HCT116 (cell line): ENCODE data around the gene MAML3. TPM values are rescaled to one million over a fixed set of nuclear protein-coding genes. Genes with fewer than 3 reads are reported as not detected.

ENCODE experiments used
- ATAC-seq: fragments of 200-7000 bp; cut with Tn5 transposase; 2 replicates; pipeline ENCODE4 v1.9.1; 2020; ENCODE audit warnings: mild to moderate bottlenecking, moderate library complexity
- BruUV-seq: library from RNA; stranded (reverse); fragments of 400-500 nt; replicated peaks from 2 replicates; lab custom pipeline; 2021; lab: Mats Ljungman, UMichigan
- CTCF ChIA-PET: fragments of 300-600 bp; sonication (Branson Sonifier 250); formaldehyde crosslinking; loops from one replicate; lab custom pipeline; 2021; ENCODE audit warnings: antibody characterized with exemption; lab: Charles Lee
- POLR2A ChIA-PET: fragments of 300-600, 350-600 bp; sonication (Branson Sonifier 250); formaldehyde crosslinking; loops from one replicate; lab custom pipeline; 2021; ENCODE audit warnings: antibody characterized with exemption; lab: Charles Lee
- RAD21 ChIA-PET, 2 experiments: fragments of 300-600 bp; sonication (Branson Sonifier 250); formaldehyde crosslinking; loops; one replicate each; lab custom pipeline; 2023; ENCODE audit warnings: low total read pairs in 2 of 2; ENCODE audit not compliant: uncharacterized antibody in 2 of 2, unreplicated experiment in 2 of 2, low non-redundant PET in 1 of 2; lab: Charles Lee
- DNase-seq: peaks from one replicate; pipeline ENCODE4 v3.0.0-alpha.2; 2010; ENCODE audit warnings: low read depth, low spot score
- H2AFZ ChIP-seq: fragments of 200-600 bp; shearing (Covaris generic), sonication (generic); 2 replicates; pipeline ENCODE4 v1.6.1; 2017; ENCODE audit warnings: low read depth, mixed run types, mixed read lengths, antibody characterized with exemption, low read length; ENCODE audit not compliant: poor library complexity, severe bottlenecking
- H3K27ac ChIP-seq: 2 replicates; pipeline ENCODE4 v1.5.1; 2012; ENCODE audit warnings: low read depth, low read length
- H3K27me3 ChIP-seq: fragments of 200-600 bp; sonication (generic); 2 replicates; pipeline ENCODE4 v1.6.1; 2016; ENCODE audit warnings: mixed run types, low read length, mixed read lengths; ENCODE audit not compliant: insufficient read depth
- H3K36me3 ChIP-seq, 2 experiments: fragments of 200-500 bp in 1 of 2; fragments of 200-600 bp in 1 of 2; sonication (Bioruptor generic) in 1 of 2; sonication (generic) in 1 of 2; 2 replicates each; pipeline versions ENCODE4 v1.5.1 to v1.6.1; 2014 to 2016; ENCODE audit warnings: low read length in 2 of 2, inconsistent platforms in 1 of 2, mixed read lengths in 1 of 2, mixed run types in 1 of 2; ENCODE audit not compliant: insufficient read depth in 2 of 2, control insufficient read depth in 1 of 2
- H3K4me1 ChIP-seq, 2 experiments: fragments of 200-600 bp in 1 of 2; sonication (generic) in 1 of 2; 2 replicates each; pipeline versions ENCODE4 v1.5.1 to v1.6.1; 2012 to 2017; ENCODE audit warnings: low read length in 2 of 2, inconsistent platforms in 1 of 2, mild to moderate bottlenecking in 1 of 2, mixed read lengths in 1 of 2, mixed run types in 1 of 2, moderate library complexity in 1 of 2; ENCODE audit not compliant: insufficient read depth in 2 of 2, control insufficient read depth in 1 of 2
- H3K4me2 ChIP-seq: fragments of 200-600 bp; sonication (generic); 2 replicates; pipeline ENCODE4 v1.6.1; 2017; ENCODE audit warnings: mixed run types, low read length, mixed read lengths
- H3K4me3 ChIP-seq, 2 experiments: fragments of 200-600 bp in 1 of 2; sonication (generic) in 1 of 2; replicated peaks in 1 of 2; 2 replicates each; pipeline ENCODE4 v1.5.1; 2011 to 2016; ENCODE audit warnings: low read length in 2 of 2, control low read depth in 1 of 2, low read depth in 1 of 2, mild to moderate bottlenecking in 1 of 2, mixed read lengths in 1 of 2, mixed run types in 1 of 2
- H3K79me2 ChIP-seq: fragments of 200-600 bp; sonication (generic); 2 replicates; pipeline ENCODE4 v1.6.1; 2017; ENCODE audit warnings: mild to moderate bottlenecking, mixed run types, low read length, moderate library complexity, mixed read lengths; ENCODE audit not compliant: insufficient read depth
- H3K9ac ChIP-seq: fragments of 200-600 bp; sonication (generic); 2 replicates; pipeline ENCODE4 v1.6.1; 2016; ENCODE audit warnings: low read length, mixed read lengths
- H3K9me2 ChIP-seq: fragments of 200-600 bp; sonication (generic), shearing (Covaris generic); 2 replicates; pipeline ENCODE4 v1.6.1; 2017; ENCODE audit warnings: mixed run types, mild to moderate bottlenecking, moderate library complexity; ENCODE audit not compliant: insufficient read depth
- H3K9me3 ChIP-seq, 2 experiments: fragments of 200-500 bp in 1 of 2; fragments of 200-600 bp in 1 of 2; sonication (Bioruptor generic) in 1 of 2; sonication (generic) in 1 of 2; 2 replicates each; pipeline ENCODE4 v1.6.1; 2014 to 2017; ENCODE audit warnings: low read length in 2 of 2, mixed read lengths in 2 of 2, inconsistent platforms in 1 of 2, low read depth in 1 of 2, mild to moderate bottlenecking in 1 of 2, mixed run types in 1 of 2, moderate library complexity in 1 of 2; ENCODE audit not compliant: control insufficient read depth in 1 of 2, insufficient read depth in 1 of 2
- H4K20me1 ChIP-seq: fragments of 200-600 bp; sonication (generic), shearing (Covaris generic); 2 replicates; pipeline ENCODE4 v1.6.1; 2017; ENCODE audit warnings: mixed run types, mild to moderate bottlenecking, moderate library complexity; ENCODE audit not compliant: insufficient read depth
- ATF3 ChIP-seq: IDR thresholded peaks from 2 replicates; pipeline ENCODE4 v1.6.1; 2012
- CBX3 ChIP-seq: IDR thresholded peaks from 2 replicates; pipeline ENCODE4 v1.6.1; 2012; ENCODE audit warnings: low read depth
- EGR1 ChIP-seq: IDR thresholded peaks from 2 replicates; pipeline ENCODE4 v1.6.1; 2012; ENCODE audit warnings: low read depth
- ELF1 ChIP-seq: IDR thresholded peaks from 2 replicates; pipeline ENCODE4 v1.6.1; 2012; ENCODE audit warnings: low read depth, borderline replicate concordance
- EZH2 ChIP-seq: fragments of 200-600 bp; sonication (generic); IDR thresholded peaks from 2 replicates; pipeline ENCODE4 v1.6.1; 2017; ENCODE audit warnings: antibody characterized with exemption, mixed run types
- POLR2A ChIP-seq: IDR thresholded peaks from 2 replicates; pipeline ENCODE4 v1.7.0; 2011; ENCODE audit warnings: borderline replicate concordance; ENCODE audit not compliant: insufficient read depth, insufficient read length; ENCODE audit errors: extremely low read depth
- POLR2AphosphoS5 ChIP-seq: IDR thresholded peaks from 2 replicates; pipeline ENCODE4 v1.6.1; 2011; ENCODE audit warnings: mild to moderate bottlenecking, low read depth, low read length, moderate library complexity
- RAD21 ChIP-seq: IDR thresholded peaks from 2 replicates; pipeline ENCODE4 v1.6.1; 2012; ENCODE audit warnings: low read depth, mild to moderate bottlenecking
- SIN3A ChIP-seq: IDR thresholded peaks from 2 replicates; pipeline ENCODE4 v1.6.1; 2012; ENCODE audit warnings: low read depth
- SP1 ChIP-seq: IDR thresholded peaks from 2 replicates; pipeline ENCODE4 v1.6.1; 2012; ENCODE audit warnings: low read depth
- TCF7L2 ChIP-seq: IDR thresholded peaks from 2 replicates; pipeline ENCODE4 v1.7.0; 2011; ENCODE audit warnings: borderline replicate concordance, inconsistent platforms; ENCODE audit not compliant: insufficient read depth, insufficient read length; ENCODE audit errors: extremely low read depth
- YY1 ChIP-seq: IDR thresholded peaks from 2 replicates; pipeline ENCODE4 v1.6.1; 2011; ENCODE audit warnings: low read length, low read depth, moderate library complexity, mild to moderate bottlenecking; ENCODE audit not compliant: insufficient replicate concordance; ENCODE audit errors: extremely low read depth
- ZFX ChIP-seq: fragments of 450-650 bp; IDR thresholded peaks from 2 replicates; pipeline ENCODE4 v1.6.1; 2017
- ZNF274 ChIP-seq: fragments of 200-500 bp; sonication (Bioruptor generic); IDR thresholded peaks from 2 replicates; pipeline ENCODE4 v1.6.1; 2014; ENCODE audit warnings: mild to moderate bottlenecking, low read depth, low read length, inconsistent platforms
- intact Hi-C: fragments of 100-400 bp; cut with micrococcal nuclease; formaldehyde crosslinking; loops from 2 replicates; pipeline ENCODE4 v1.10.0; 2022
- total RNA-seq: library from RNA; stranded (reverse); gene quantifications from one replicate; pipeline ENCODE4 v1.2.1, GENCODE V29; 2021; ENCODE audit not compliant: unreplicated experiment
- TF ChIP-seq, protein P1 (sequence below), 3 experiments: fragments of 200-600 bp in 1 of 3; sonication (generic) in 1 of 3; IDR thresholded peaks in 2 of 3; conservative IDR thresholded peaks in 1 of 3; 2 replicates each; pipeline ENCODE4 v1.5.1; 2012 to 2017; ENCODE audit warnings: low read depth in 2 of 3, low read length in 2 of 3, antibody characterized with exemption in 1 of 3, borderline replicate concordance in 1 of 3, control low read depth in 1 of 3, mild to moderate bottlenecking in 1 of 3, mixed read lengths in 1 of 3, mixed run types in 1 of 3, moderate library complexity in 1 of 3; ENCODE audit not compliant: insufficient read depth in 1 of 3

Gene MAML3
- total RNA-seq, 1 experiment from 2014 or later, result 3.1 TPM

DNA sequence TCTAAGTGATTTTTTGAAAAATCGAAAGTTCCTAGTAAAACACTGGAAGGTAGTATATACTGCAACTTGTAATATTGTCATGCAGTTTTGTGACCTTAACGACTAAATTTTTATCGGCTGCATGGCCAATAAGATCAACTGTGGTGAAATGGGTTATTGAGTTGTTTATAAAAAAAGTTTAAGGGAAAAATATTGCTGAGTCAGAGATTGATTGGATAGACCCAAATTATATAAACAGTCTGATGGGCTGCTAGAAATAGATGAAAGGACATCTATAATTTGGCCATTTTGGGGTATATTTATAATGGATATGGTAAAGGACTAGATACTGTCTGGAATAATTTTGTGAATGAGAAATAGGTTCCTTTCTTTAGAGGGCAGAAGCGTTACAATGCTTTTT is 432.2 kb downstream of the MAML3 start:
- H3K4me2 ChIP-seq, result no peak overlapping the region
- DNase-seq (no peak), ATAC-seq (no peak)
- CTCF ChIA-PET, result no interaction called here
- no peaks in the 10 kb centered on the region for H3K9me2 ChIP-seq
- H3K9ac ChIP-seq, result no peak overlapping the region
- H3K36me3 ChIP-seq, result no peaks in the 10 kb centered on the region
- H3K79me2 ChIP-seq, result no peaks in the 10 kb centered on the region
- TF ChIP-seq EZH2, result no peak
- TF ChIP-seq TCF7L2, result no peak
- no peak for TF ChIP-seq CBX3
- TF ChIP-seq POLR2A, result no peak
- TF ChIP-seq ATF3, result no peak
- TF ChIP-seq, protein P1, sequence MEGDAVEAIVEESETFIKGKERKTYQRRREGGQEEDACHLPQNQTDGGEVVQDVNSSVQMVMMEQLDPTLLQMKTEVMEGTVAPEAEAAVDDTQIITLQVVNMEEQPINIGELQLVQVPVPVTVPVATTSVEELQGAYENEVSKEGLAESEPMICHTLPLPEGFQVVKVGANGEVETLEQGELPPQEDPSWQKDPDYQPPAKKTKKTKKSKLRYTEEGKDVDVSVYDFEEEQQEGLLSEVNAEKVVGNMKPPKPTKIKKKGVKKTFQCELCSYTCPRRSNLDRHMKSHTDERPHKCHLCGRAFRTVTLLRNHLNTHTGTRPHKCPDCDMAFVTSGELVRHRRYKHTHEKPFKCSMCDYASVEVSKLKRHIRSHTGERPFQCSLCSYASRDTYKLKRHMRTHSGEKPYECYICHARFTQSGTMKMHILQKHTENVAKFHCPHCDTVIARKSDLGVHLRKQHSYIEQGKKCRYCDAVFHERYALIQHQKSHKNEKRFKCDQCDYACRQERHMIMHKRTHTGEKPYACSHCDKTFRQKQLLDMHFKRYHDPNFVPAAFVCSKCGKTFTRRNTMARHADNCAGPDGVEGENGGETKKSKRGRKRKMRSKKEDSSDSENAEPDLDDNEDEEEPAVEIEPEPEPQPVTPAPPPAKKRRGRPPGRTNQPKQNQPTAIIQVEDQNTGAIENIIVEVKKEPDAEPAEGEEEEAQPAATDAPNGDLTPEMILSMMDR (IDR thresholded peaks at IDR 0.05 in 2 of 3, conservative IDR thresholded peaks at IDR 0.05 in 1 of 3; ENCODE audit: borderline replicate concordance in 1 of 3, insufficient read depth in 1 of 3, low read depth in 2 of 3, low read length in 2 of 3), result no peak
- no peak for TF ChIP-seq POLR2AphosphoS5
- no peak for TF ChIP-seq YY1
- TF ChIP-seq ZNF274, result no peak
- no peak for TF ChIP-seq RAD21
- TF ChIP-seq SP1, result no peak
- no peak for TF ChIP-seq SIN3A
- no peak for TF ChIP-seq ZFX
- no peak for TF ChIP-seq EGR1
- no peak for TF ChIP-seq ELF1
- H4K20me1 ChIP-seq, result no peaks in the 10 kb centered on the region
- intact Hi-C loops, result no loop called here
- no peak overlapping the region for H3K27ac ChIP-seq
- POLR2A ChIA-PET, result no interaction called here
- BruUV-seq, result no TSS peak
- no peak overlapping the region for H2AFZ ChIP-seq
- no peaks in the 10 kb centered on the region for H3K27me3 ChIP-seq
- RAD21 ChIA-PET, result no interaction called here
- H3K9me3 ChIP-seq, result no peaks in the 10 kb centered on the region
- no peaks in the 10 kb centered on the region for H3K4me1 ChIP-seq
- H3K4me3 ChIP-seq, result no peak overlapping the region
